Fibroblast of skin of right quadriceps (primary cell): ENCODE measurements around the gene CCDC196.
"Not testable (repeated sequence)": the region's sequence is repeated elsewhere in the genome, so short reads cannot be mapped to it uniquely, and the experiment has no call there.

Experiments
- DNase-seq: peaks from one replicate; pipeline ENCODE4 v3.0.0-alpha.2; 2013

CCDC196 gene

DNA sequence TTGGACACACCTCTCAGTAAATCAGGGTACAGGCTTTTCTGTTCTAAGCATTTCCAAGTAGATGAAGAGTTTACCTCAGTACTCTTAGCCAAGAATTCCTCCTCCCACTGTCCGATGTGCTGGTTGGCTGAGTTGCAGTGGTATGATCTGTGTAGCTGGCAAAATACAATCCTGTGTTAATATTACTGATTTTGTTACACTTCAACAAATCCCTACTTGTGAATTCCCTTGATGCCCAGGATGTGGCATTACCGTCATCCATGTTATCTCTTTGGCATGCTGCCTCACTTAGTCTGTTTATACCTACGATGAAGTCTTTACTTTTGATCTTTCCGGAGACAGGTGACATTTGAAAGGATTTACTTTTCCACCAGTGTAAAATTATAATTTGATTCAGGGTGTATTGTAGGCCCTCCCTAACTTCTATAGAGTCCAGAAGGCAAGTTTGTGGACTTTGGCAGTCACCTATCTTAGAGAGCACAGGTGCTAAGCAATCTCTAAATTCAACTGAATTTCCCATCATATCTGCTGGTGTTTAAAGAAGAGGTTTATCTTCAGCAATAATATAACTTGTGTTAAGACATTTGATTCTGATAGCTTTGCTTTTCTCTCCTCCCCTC lies 10.1 kb downstream of the CCDC196 start:
- no peak for DNase-seq

DNA sequence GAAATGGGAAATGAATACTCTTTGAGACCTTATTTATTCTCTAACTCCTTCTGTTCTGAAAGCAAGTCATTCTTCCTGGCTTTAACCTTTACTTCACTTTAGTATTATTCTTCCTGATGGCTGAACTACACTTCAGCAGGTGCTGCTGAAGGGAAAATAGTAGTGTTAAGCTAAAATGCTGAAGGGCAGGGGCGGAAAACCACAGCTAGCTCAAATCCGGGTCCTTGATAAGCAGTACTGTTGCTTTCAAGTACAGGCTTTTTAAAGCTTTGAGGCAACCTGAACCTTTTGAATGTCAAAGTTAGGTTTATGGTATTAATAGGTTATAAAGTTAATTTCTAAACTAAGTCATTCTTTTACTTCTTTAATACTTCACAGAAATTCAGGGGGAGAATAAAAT lies 10.7 kb downstream of the CCDC196 start:
- DNase-seq: no peak

DNA sequence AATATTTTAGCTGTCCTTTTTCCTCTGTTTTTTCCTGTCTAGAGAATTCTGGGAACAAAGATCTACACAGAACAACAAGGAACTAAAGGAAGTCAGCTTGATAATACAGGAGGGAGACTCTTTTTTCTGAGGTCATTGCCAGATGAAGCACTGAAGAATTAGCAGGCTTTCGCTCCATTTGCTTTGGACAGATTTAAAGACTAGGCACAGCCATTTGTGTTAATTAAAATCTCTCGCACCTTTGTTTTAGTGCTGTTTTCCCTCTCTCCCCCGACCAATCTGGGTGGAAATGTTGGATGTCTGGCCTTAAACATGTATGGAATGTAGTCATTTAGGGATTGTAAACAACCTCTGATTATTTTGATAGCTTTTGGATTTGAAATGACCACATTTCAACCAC lies 12.1 kb downstream of the CCDC196 start:
- no peak for DNase-seq

DNA sequence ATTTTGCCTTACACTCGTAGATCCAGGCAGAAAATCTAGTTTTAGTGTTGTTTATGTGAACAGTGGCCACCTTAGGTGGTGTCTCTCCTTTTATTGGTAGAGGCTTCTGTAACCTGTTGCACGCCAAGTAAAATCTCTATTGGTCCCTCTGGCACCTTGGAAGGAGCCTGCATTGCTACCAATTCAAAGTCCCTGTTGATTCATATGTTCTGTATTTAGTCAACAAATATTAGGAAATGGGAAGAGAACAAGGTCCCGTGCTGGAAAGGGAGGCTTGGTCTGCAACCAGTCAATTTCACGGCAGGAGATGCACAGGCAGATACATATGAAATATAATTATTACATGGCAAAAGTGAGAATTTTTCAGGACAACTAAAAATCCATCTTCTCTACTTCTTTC lies 15.4 kb downstream of the CCDC196 start:
- no peak for DNase-seq

DNA sequence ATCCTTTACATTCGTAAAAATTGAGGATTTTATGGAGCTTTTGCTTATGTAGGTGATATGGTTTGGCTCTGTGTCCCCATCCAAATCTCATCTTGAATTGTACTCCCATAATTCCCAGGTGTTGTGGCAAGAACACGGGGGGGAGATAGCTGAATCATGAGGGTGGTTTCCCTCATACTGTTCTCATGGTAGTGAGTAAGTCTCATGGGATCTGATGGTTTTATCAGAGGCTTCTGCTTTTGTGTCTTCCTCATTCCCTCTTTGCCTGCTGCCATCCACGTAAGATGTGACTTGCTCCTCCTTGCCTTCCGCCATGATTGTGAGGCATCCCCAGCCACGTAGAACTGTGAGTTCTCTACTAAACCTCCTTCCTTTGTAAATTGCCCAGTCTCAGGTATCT lies 16.7 kb downstream of the CCDC196 start:
- DNase-seq: not testable (repeated sequence)

DNA sequence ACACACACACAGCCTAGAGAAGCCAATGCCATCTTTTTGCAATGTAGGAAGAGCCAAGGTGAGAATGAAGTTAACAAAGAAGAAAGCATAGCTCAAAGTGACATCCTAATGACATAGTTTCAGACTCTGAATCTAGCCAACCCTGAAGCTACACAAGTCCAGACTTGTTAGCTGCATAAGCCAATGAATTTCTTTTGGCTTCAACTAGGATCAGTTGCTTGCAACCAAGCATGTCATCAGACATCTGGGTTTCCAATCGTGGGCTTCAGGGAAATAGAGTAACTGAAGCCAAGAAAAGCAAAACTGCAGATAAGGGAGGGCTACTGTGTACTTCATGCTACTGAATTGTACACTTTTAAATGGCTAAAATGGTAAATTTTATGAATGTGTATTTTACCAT lies 17.4 kb downstream of the CCDC196 start:
- no peak for DNase-seq

DNA sequence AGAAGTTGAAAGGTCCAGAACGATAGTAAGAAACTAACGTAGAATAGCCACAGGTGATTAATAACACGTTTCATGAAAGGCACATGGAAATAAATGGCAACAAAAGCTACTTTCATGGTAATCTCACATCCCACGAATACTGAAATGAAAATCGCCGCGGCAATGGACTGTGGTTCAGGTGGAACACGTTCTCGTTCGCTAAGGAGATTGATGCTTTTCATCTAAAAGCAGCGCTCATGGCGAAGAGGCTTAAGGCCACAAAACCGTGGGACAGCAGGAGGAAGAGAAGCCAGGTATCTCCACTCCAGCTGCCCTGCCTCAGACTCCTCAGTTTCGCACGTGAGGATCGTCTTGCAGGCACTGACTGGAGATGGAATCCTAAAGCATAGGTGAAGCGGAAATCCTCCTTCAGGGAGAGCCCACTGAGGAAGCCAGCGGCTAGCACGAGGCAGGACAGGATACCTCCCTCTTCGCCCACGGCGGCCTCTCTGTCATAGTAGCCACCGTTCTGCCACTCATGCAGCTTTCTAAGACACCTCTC lies 21.1 kb downstream of the CCDC196 start:
- DNase-seq: no peak

DNA sequence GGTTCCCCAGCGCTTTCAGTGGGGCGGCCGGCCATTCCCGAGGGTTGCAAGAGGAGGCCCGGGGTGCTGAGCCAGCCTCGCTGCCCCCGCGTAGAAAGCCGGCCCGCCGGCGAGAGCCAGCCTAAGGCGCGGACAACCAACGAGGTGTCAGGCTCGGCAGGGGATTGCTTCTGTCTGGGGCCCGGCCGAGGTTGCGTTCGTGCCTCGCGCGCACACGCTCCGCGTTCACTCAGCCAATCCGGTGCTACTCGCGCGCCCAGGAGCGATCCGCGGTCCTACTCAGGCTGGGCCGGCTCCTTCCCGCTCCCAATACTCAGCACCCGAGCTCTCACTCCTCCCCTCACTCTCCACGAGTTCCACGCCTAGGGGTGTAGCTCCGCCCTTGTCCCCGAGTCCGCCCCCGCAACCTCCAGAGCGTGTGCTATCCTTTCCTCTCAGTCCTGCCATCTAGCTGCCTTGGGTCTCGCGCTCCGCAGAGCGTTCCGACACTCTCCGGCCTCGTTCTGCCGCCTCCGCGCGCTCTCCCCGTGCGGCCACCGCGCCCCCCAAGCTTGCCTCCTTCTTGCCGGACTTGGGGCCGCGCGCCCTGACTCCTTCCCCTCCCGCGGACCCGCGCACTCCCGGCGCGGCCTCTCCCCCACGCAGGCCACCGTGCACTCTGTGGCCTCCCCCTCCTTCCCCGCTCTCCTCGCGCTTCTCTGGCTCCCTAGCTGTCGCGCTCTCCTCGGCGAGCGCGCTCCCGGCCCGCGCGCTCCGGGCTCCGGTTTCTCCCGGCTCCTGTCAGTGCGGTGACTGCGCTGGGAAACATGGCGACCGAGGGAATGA lies 21.8 kb downstream of the CCDC196 start, which contains the start of gene GPHN:
Gene GPHN (plus strand): TSS at position 426 of the 825 bp plus-strand sequence.
- DNase-seq: peak; percentile 98

DNA sequence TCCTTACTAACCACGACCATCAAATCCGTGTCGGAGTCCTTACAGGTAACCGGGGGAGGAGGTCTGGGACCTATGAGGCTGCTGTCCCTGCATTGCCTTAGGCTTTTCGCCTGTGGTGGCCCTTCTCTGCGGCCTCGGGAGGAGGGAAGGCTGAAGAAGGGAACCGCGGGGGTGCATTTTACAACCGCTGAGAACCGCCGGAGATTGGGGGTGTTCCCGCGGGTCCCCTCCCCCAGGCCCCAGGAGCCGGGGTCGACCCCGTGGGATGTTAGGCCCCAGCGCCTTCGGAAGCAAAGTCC lies 22.3 kb downstream of the CCDC196 start:
- DNase-seq: no peak

DNA sequence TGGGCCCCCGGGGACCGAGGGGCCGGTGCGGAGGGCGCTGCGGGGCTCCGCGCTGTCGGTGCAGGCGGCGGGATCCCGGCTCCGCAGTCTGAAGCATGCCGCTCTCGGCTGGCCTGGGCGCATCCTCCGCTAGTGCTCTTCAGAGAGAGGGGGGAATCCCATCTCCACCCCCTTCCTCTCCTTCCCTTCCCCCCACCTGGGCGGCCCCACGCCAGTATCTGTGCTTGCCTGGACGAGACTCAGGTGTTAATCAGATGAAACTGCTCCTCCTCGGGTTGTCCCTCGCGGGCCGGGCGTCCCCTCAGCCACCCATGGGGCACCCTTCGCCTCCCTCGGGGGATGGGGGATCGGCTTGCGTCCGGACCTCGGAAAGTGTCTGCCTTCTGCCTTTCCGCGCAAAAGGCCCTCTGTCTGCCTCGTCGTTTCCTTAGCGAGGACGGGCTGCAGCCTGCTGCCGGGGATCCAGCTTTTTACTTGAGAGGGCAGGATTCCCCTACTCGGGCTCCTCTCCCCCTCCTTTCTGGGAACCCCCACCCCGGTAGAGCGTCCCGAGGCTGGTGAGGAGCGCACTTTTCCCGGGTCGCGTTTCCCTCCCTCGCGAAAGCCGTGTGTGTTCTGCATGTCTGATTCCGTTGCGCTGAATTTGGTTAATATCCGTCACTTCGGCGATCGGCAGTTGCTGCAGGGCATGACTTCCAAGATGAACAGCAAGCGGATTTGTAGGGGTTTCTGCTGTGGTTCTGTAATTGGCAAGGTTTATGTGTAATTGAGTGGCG lies 22.9 kb downstream of the CCDC196 start:
- peak; percentile 15 for DNase-seq

DNA sequence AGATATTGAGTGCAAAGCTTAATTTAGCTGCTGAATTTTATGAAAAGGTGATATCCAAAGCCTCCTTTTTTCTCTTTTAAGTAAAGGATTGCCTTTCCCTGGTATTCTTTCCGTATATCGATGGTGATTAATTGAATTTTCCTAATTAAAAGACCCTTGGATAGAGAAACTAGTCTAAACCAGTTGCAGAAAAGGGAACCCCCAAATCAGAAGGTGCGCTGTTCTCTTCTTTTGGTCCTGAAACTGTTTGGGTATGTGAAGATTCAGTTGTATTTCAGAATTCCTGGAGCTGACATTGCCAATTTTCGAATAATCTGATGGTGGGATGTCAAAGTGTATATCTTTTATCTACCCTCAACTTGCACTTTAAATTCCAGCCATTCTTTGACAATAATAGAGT lies 23.7 kb downstream of the CCDC196 start:
- DNase-seq: no peak

DNA sequence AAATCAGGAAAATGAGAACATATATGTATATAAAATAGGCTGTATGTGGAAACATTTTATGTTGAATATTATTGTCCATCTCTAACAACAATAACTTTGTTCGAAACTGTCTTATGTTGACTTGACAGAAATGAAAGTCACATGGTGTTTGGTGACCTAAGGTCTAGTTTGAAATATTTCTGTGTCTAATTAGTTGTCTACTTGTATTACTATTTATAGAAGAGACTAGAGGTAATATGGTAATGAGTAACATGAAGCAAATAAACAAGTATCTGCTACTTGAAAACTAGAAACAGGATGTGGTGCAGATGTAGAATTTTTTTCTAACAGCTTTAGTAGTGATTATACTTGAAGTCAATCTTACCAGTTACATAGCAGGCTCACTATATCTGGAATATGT lies 25.7 kb downstream of the CCDC196 start:
- no peak for DNase-seq

DNA sequence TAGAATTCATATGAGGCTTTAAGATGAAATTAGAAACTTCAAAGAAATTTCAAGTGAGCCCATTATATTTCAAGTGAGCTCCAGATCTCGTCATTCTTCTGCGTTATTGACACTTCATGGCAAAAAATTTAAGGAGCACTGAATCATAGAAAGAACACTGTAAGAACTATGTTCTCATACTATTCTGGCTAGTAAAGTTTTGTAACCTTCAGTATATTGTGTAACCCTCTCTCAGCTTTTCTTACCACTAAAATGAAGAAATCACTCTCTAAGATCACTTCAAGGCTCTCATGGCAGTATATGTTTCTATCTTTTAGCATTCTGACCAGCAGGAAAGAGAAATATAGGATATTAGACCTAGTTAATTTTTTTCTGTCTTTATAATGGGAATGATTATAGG lies 28.0 kb downstream of the CCDC196 start:
- no peak for DNase-seq

DNA sequence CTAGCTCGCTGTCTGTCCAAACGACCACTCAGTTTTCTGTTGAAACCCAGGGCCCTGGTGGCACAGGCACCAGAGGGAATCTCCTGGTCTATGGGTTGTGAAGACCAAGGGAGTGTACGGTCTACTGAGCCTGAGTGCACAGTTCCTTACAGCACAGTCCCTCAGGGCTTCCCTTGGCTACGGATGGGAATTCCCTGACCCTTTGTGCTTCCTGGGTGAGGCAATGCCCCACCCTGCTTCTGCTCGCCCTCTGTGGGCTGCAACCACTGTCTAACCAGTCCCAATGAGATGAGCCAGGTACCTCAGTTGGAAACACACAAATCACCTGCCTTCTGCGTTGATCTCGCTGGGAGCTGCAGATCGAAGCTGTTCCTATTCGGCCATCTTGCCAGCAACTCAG lies 44.4 kb downstream of the CCDC196 start:
- no peak for DNase-seq

DNA sequence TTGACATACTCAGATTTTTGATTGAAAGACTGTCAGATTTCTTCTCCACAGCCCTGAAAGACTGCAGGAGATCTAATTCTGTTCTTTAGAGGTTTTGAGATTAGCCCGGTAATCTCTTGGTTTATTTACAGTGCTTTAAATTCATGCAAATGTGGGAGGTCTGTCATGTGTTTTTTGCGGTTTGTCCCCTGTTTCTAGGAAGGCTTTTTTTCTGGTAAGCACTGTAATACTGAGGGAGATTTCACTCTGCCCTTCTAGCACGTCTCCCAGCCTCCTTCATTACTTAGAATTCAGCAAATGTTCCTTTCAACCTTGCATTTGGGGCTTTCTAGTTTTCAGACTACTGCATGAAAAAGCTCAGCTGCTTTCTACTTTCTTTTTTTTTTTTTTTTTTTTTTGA lies 52.9 kb downstream of the CCDC196 start:
- DNase-seq: no peak

DNA sequence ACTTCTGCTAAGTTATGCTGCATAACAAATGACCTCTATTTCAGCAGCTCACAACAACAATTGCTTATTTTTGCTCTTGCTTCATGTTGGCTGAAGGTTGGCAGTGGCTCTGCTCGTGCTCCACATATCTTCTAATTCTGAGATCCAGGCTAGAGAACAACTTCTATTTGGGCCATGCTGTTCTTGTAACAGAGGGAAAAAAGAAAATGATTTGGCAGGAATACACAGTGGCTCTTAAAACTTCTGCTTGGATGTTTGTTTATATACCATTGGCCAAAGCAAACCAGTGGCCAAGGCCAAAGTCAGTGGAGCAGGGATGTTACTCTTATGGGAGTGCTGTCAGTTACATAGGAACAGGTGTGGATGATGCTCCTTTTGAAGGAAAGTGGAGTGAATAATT lies 53.9 kb downstream of the CCDC196 start:
- DNase-seq: no peak

DNA sequence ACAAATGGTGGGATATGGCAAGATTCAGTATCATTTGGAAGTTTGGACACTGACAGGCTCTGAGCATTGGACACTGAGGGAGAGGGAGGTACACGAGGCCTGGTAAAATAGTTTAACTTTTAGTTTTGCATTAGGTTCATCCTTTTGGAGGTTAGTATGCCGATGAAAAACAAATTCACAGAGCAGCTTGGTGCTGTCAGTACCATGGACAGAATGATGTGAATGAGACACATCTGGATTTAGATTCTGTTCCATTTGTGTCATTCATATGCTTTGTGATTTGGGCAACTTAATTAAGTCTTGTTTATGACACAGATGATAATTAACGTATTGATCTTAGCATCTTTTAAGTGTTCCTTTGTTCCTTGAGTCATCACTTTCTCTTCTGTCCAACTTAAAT lies 55.5 kb downstream of the CCDC196 start:
- DNase-seq: no peak

DNA sequence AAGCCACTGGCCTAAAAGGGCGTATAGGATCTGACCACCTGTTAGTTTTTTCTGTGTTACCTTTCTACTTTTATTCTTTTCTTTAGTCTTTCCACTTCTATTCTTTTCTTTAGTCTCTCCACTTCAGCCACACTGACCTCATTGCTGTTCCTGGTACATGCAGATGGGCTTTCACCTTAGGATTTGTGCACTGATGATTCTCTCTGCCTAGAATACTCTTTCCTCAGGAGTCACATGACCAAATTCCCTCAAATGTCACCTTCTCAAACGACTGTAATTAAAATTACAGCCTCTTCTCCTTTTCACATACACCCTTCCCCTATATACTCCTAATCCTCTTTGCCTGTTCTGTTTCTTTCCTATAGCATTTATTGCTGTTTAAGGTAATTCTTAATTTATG lies 57.8 kb downstream of the CCDC196 start:
- no peak for DNase-seq

DNA sequence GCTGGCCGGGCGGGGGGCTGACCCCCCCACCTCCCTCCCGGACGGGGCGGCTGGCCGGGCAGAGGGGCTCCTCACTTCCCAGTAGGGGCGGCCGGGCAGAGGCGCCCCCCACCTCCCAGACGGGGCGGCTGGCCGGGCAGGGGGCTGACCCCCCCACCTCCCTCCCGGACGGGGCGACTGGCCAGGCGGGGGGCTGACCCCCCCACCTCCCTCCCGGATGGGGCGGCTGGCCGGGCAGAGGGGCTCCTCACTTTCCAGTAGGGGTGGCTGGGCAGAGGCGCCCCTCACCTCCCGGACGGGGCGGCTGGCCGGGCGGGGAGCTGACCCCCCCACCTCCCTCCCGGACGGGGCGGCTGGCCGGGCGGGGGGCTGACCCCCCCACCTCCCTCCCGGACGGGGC lies 59.0 kb downstream of the CCDC196 start:
- not testable (repeated sequence) for DNase-seq

DNA sequence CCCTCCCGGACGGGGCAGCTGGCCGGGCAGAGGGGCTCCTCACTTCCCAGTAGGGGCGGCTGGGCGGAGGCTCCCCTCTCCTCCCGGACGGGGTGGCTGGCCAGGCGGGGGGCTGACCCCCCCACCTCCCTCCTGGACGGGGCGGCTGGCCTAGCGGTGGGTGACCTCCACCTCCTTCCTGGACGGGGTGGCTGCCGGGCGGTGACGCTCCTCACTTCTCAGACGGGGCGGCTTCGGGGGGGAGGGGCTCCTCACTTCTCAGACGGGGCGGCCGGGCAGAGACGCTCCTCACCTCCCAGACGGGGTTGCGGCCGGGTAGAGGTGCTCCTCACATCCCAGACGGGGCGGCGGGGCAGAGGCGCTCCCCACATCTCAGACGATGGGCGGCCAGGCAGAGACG lies 59.6 kb downstream of the CCDC196 start:
- not testable (repeated sequence) for DNase-seq
